PC-9 (cell line): ENCODE measurements around the gene BBX. TPM values are rescaled to one million over a fixed set of nuclear protein-coding genes. Genes with fewer than 3 reads are reported as not detected.

Source experiments
- BruUV-seq: library from RNA; stranded (reverse); fragments of 400-500 nt; replicated peaks from 2 replicates; lab custom pipeline; 2021; lab: Mats Ljungman, UMichigan
- CTCF ChIA-PET: fragments of 300-600 bp; sonication (Branson Sonifier 250); formaldehyde crosslinking; loops from one replicate; lab custom pipeline; 2022; ENCODE audit warnings: antibody characterized with exemption; lab: Charles Lee
- POLR2A ChIA-PET: fragments of 300-600 bp; sonication (Branson Sonifier 250); formaldehyde crosslinking; loops from one replicate; lab custom pipeline; 2022; ENCODE audit warnings: antibody characterized with exemption; ENCODE audit not compliant: unreplicated experiment; lab: Charles Lee
- DNase-seq, 2 experiments: peaks; one replicate each; pipeline versions ENCODE4 v3.0.0 to v3.0.0-alpha.2; 2015 to 2022; ENCODE audit warnings: mixed read lengths in 1 of 2
- H2AFZ ChIP-seq: fragments of 200-600 bp; sonication (generic); 2 replicates; pipeline ENCODE4 v1.8.1; 2017; ENCODE audit warnings: antibody characterized with exemption
- H3F3A ChIP-seq: fragments of 200-600 bp; sonication (generic); 2 replicates; pipeline ENCODE4 v1.8.1; 2017; ENCODE audit warnings: antibody characterized with exemption, mild to moderate bottlenecking, low read depth; ENCODE audit not compliant: insufficient read depth
- H3K27ac ChIP-seq: fragments of 200-600 bp; sonication (generic); 2 replicates; pipeline ENCODE4 v1.6.1; 2016; ENCODE audit warnings: mixed run types
- H3K27me3 ChIP-seq: fragments of 200-600 bp; sonication (generic); 2 replicates; pipeline ENCODE4 v1.6.1; 2016; ENCODE audit warnings: low read depth, mixed run types; ENCODE audit not compliant: insufficient read depth
- H3K36me3 ChIP-seq: fragments of 200-600 bp; sonication (generic); 2 replicates; pipeline ENCODE4 v1.6.1; 2016; ENCODE audit warnings: low read depth, mixed run types
- H3K4me1 ChIP-seq: fragments of 200-600 bp; sonication (generic); replicated peaks from 2 replicates; pipeline ENCODE4 v1.6.1; 2016; ENCODE audit warnings: mixed run types; ENCODE audit not compliant: insufficient read depth
- H3K4me2 ChIP-seq: fragments of 200-600 bp; sonication (generic); 2 replicates; pipeline ENCODE4 v1.6.1; 2017; ENCODE audit warnings: mixed run types
- H3K4me3 ChIP-seq: fragments of 200-600 bp; sonication (generic); 2 replicates; pipeline ENCODE4 v1.6.1; 2016; ENCODE audit warnings: mixed run types
- H3K79me2 ChIP-seq: fragments of 200-600 bp; sonication (generic); 2 replicates; pipeline ENCODE4 v1.6.1; 2017; ENCODE audit warnings: low read depth, mixed run types
- H3K9me2 ChIP-seq: fragments of 200-600 bp; sonication (generic); 2 replicates; pipeline ENCODE4 v1.8.1; 2017; ENCODE audit warnings: mild to moderate bottlenecking; ENCODE audit not compliant: insufficient read depth
- H3K9me3 ChIP-seq: fragments of 200-600 bp; sonication (generic); 2 replicates; pipeline ENCODE4 v1.8.1; 2016; ENCODE audit warnings: low read depth; ENCODE audit not compliant: insufficient read depth
- H4K20me1 ChIP-seq: fragments of 200-600 bp; sonication (generic); 2 replicates; pipeline ENCODE4 v1.8.1; 2017; ENCODE audit not compliant: insufficient read depth
- EZH2 ChIP-seq: fragments of 200-600 bp; sonication (generic); IDR thresholded peaks from 2 replicates; pipeline ENCODE4 v1.8.0; 2017; ENCODE audit warnings: antibody characterized with exemption, low read depth
- intact Hi-C: fragments of 100-400 bp; cut with micrococcal nuclease; formaldehyde crosslinking; loops from one replicate; pipeline ENCODE4 v1.10.0; 2022; ENCODE audit not compliant: unreplicated experiment
- total RNA-seq: library from RNA; stranded (reverse); gene quantifications from 2 replicates; pipeline ENCODE4 v1.2.3, GENCODE V29; 2021
- TF ChIP-seq, protein P1 (sequence below): fragments of 200-600 bp; sonication (generic); conservative IDR thresholded peaks from 2 replicates; pipeline ENCODE4 v1.6.1; 2017; ENCODE audit warnings: mixed run types, antibody characterized with exemption, mild to moderate bottlenecking, moderate library complexity

The BBX gene
- total RNA-seq, 1 experiment from 2014 or later = 91.7 TPM

DNA sequence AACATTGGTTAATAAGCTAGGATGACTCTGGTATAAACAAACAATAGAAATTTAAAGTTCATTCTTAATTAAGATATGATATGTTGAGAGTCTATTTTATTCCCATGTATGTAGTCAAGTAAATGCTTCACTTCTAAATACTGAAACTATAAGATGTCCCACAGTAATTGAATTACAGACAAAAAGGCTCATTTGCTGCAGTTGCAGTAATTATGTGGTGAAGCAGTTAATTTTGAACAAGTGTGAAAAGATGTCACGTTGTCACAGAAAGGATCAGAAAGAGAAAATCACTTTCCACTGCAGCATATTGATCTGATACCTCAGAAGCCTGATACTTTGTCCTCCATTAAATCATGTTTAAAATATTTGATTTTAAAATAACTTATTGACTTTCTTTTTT, 159.8 kb downstream of the BBX start:
- intact Hi-C loops = no loop called here
- TF ChIP-seq, protein P1, sequence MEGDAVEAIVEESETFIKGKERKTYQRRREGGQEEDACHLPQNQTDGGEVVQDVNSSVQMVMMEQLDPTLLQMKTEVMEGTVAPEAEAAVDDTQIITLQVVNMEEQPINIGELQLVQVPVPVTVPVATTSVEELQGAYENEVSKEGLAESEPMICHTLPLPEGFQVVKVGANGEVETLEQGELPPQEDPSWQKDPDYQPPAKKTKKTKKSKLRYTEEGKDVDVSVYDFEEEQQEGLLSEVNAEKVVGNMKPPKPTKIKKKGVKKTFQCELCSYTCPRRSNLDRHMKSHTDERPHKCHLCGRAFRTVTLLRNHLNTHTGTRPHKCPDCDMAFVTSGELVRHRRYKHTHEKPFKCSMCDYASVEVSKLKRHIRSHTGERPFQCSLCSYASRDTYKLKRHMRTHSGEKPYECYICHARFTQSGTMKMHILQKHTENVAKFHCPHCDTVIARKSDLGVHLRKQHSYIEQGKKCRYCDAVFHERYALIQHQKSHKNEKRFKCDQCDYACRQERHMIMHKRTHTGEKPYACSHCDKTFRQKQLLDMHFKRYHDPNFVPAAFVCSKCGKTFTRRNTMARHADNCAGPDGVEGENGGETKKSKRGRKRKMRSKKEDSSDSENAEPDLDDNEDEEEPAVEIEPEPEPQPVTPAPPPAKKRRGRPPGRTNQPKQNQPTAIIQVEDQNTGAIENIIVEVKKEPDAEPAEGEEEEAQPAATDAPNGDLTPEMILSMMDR = no peak
- TF ChIP-seq EZH2 = no peak
- POLR2A ChIA-PET = no interaction called here
- DNase-seq = no peak
- Histone ChIP-seq H3K9me2 (no peaks in the 10 kb centered on the region), H3K4me3 (no peak overlapping the region), H3F3A (no peaks in the 10 kb centered on the region), H3K27ac (no peak overlapping the region), H3K36me3 (no peaks in the 10 kb centered on the region), H3K27me3 (no peaks in the 10 kb centered on the region), H3K4me1 (no peaks in the 10 kb centered on the region), H3K4me2 (no peak overlapping the region), H3K9me3 (no peaks in the 10 kb centered on the region), H3K79me2 (no peaks in the 10 kb centered on the region), H2AFZ (no peak overlapping the region), H4K20me1 (no peaks in the 10 kb centered on the region)
- CTCF ChIA-PET = no interaction called here
- no TSS peak for BruUV-seq

GRCh38 chr3:107683447-107683846, 160.7 kb downstream of the BBX start:
- CTCF ChIA-PET = interaction anchor here (0.6 to 0.7 kb wide), 2 partner anchors 252 to 794 kb away, joined by 3 to 11 read pairs; no protein-coding TSS in a partner anchor
- Histone ChIP-seq H3K79me2 (no peaks in the 10 kb centered on the region), H3K9me3 (no peaks in the 10 kb centered on the region), H3K4me1 (no peaks in the 10 kb centered on the region), H3K27ac (no peak overlapping the region), H3K27me3 (no peaks in the 10 kb centered on the region), H2AFZ (no peak overlapping the region), H4K20me1 (no peaks in the 10 kb centered on the region), H3K4me2 (no peak overlapping the region), H3K36me3 (no peaks in the 10 kb centered on the region), H3F3A (no peaks in the 10 kb centered on the region), H3K4me3 (no peak overlapping the region), H3K9me2 (no peaks in the 10 kb centered on the region)
- TF ChIP-seq, protein P1 = no peak
- no peak for TF ChIP-seq EZH2
- no peak for DNase-seq
- intact Hi-C loops = no loop called here
- POLR2A ChIA-PET = no interaction called here
- BruUV-seq = no TSS peak

DNA sequence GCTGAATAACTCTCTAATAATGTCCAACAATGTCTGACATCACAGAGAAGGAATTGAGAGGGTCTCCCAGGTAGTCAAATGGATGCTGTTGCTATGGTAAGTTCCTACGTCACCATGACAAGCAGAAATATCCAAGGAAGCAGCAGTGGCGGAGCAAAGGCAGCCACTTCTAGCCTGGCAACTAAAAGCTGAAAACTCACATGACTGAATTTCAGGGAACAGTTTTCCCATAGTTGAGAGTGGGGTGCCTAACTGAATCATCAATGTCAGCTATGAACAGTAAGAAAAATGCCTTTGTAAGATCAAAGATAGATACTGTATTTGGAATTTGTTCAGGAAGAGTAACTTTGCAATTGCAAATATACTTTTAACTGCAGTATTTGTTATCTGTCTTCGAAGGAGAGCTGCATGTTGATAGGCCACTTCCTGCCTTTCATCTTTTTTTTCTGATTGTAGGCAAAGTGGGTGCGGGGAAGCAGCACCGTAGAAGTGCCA, 161.7 kb downstream of the BBX start:
- Histone ChIP-seq H3K9me2 (no peaks in the 10 kb centered on the region), H3K27ac (no peak overlapping the region), H3K4me1 (no peaks in the 10 kb centered on the region), H2AFZ (no peak overlapping the region), H4K20me1 (no peaks in the 10 kb centered on the region), H3K4me2 (no peak overlapping the region), H3K27me3 (no peaks in the 10 kb centered on the region), H3K36me3 (no peaks in the 10 kb centered on the region), H3F3A (0 out of 2 replicates have a peak, but pooled peaks cover 2% of the 10 kb centered on the region), H3K4me3 (no peak overlapping the region), H3K9me3 (no peaks in the 10 kb centered on the region), H3K79me2 (no peaks in the 10 kb centered on the region)
- POLR2A ChIA-PET = no interaction called here
- CTCF ChIA-PET = no interaction called here
- no TSS peak for BruUV-seq
- DNase-seq = no peak
- TF ChIP-seq, protein P1 = no peak
- TF ChIP-seq EZH2 = no peak
- intact Hi-C loops = no loop called here
